Measurements from ENCODE around the gene XRCC2.
"Not testable (repeated sequence)": the region's sequence is repeated elsewhere in the genome, so short reads cannot be mapped to it uniquely, and the experiment has no call there.

XRCC2 gene

DNA sequence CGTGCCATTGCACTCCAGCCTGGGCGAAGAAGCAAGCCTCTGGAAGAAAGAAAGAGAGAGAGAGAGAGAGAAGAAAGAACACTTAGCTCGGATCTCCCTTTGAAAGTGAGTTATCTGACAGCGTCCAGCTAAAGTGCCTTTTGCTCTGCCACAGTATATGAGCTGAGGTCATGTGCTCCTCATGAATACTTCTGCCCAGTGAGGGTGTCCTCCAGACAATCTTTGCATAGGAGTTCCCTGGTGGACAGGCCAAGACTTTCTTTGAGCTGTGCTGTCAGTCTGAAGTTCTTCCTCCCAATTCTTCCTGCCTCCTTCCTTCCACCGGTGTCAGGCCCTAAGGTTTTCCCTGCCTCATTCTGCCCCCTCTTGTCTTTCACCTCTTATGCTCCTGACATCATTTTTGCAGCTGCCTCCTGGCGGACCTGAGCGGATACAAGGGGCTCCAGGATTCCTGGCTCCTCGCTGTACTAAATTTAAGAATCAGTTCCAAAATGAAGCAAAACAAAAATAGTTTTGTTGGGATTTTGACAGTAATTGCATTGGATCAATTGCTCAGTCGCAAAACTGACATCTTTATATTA is 31.9 kb downstream of the XRCC2 start:
- FAIRE-seq (no peak), DNase-seq (ENCODE audit: insufficient read length, low spot score) (no peak)
- no peak for TF ChIP-seq POLR2A (IDR thresholded peaks at IDR 0.05; ENCODE audit: low read depth, low read length)

DNA sequence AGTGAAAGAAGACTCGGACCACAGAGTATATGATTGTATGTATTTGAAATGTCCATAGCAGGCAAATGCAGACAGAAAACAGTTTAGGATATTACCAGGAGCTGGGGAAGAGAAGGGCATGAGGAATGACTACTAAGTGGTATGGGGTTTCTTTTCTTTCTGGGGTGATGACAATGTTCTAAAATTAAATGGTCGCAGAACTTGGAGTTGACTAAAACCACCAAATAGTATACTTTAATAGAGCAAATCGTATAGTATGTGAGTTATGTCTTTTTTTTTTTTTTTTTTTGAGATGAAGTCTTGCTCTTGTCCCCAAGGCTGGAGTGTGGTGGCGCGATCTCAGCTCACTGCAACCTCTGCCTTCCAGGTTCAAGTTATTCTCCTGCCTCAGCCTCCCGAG is 34.6 kb downstream of the XRCC2 start:
- TF ChIP-seq POLR2A (IDR thresholded peaks at IDR 0.05; ENCODE audit: low read depth, low read length) = no peak
- no peak for DNase-seq (ENCODE audit: insufficient read length, low spot score)
- FAIRE-seq = no peak

DNA sequence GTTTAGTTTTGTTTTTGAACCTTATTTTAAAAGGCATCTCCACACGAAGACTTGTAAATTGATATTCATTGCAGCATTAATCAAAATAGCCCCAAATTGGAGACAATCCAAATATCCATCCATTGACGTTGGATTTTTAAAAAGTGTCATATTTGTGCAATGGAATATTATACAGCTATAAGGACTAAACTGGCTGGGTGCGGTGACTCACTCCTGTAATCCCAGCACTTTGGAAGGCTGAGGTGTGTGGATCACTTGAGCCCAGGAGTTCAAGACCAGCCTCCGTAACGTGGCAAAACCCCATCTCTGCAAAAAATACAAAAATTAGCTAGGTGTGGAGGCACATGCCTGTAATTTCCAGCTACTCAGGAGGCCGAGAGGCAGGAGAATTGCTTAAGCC is 35.1 kb downstream of the XRCC2 start:
- DNase-seq (ENCODE audit: insufficient read length, low spot score) (no peak), FAIRE-seq (no peak)
- no peak for TF ChIP-seq POLR2A (IDR thresholded peaks at IDR 0.05; ENCODE audit: low read depth, low read length)

DNA sequence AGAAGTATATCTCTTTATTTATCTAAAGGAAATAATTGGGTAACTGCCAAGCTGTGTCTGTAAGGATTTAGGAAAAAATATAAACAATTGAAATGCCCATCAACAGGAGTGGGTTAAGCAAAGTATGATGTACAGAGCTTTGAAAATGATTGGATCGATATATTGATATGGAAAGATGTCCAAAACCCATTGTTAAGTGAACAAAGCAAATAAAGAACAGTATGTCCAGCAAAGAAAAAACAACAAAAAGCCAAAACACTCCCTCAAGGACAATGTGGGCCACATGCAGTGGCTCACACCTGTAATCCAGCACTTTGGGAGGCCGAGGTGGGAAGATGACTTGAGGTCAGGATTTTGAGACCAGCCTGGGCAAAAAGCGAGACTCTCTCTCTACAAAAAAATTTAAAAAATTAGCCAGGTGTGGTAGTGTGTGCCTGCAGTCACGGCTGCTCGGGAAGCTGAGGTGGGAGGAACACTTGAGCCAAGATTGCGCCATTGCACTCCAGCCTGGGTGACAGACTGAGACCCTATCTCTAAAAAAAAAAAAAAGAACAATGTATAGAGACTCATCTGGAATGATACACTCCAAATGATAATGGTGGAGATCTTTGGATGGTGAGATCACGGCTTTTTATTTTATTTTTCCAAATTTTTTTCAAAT is 37.9 kb downstream of the XRCC2 start:
- no peak for FAIRE-seq
- no peak for TF ChIP-seq POLR2A (IDR thresholded peaks at IDR 0.05; ENCODE audit: low read depth, low read length)
- DNase-seq (ENCODE audit: insufficient read length, low spot score) = no peak

DNA sequence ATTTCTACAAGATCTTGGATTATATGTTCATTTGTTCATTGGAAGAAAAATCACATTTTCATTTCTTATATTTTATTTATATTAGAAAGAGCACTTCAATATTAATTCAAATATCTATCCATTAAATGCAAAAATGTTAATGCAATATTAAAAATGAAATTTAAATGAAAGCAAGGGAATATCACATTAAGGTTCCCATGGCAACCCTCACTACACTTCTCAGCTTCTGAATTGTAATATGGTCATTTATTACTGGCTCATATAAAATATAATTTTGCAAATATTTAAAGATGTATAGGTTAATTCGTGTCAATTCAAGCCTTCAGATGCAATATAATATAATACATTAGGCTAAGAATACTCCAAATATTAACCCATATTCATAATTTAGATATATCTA is 38.8 kb downstream of the XRCC2 start:
- no peak for TF ChIP-seq POLR2A (IDR thresholded peaks at IDR 0.05; ENCODE audit: low read depth, low read length)
- DNase-seq (ENCODE audit: insufficient read length, low spot score) = no peak
- FAIRE-seq = no peak

DNA sequence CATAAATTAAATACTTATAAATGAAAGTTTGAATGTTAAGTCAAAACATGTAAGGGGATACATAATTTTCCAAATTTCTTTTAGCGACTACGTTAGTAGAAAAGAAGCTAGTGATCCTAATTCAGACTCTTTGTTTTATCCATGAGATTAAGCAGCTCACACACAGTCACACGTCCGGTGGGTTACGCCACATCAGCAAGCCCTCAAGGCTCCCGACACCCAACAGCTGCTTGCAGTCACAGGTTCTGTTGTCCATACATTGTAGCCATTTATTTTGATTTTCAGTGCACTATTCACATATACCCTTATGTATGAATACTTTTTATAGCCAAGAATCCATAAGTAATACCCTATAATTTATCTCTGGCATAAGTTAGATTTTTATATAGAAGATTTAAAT is 39.5 kb downstream of the XRCC2 start:
- FAIRE-seq (no peak), DNase-seq (ENCODE audit: insufficient read length, low spot score) (no peak)
- no peak for TF ChIP-seq POLR2A (IDR thresholded peaks at IDR 0.05; ENCODE audit: low read depth, low read length)

DNA sequence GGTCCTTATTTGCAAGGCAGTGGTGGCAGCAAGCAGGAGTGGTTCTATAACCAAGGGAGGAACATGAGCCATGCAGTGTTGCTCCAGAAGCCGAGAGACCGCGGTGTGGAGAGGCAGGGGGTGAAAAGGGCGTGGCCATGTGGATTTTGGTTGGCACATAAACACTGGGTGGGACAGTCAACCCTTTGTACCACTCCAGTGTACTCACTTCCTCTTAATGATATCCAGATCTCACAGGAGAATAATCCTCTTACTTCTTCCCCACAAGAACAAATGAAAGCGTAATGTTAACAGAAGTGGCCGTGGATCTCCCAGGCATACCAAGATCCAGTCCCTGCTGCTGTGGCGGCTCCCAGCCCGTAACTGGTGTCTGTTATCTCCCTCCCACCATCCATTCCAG is 42.4 kb downstream of the XRCC2 start:
- FAIRE-seq = no peak
- TF ChIP-seq POLR2A (IDR thresholded peaks at IDR 0.05; ENCODE audit: low read depth, low read length) = no peak

DNA sequence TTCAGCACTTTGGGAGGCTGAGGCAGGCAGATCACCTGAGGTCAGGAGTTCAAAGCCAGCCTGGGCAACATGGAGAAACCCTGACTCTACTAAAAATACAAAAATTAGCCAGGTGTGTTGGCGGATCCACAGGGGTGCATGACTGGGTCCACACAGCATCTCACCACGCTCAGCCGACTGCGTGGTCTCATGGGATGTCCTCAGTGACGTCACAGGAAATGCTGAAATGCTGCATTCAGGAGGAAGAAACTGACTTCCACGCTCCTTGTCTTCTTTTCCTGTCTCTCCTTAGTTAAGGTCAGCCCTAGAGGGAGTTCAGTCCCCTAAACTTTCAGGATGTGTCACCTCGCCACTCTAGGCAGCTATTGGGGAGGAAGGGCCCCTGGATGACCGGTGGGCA is 42.9 kb downstream of the XRCC2 start:
- no peak for TF ChIP-seq POLR2A (IDR thresholded peaks at IDR 0.05; ENCODE audit: low read depth, low read length)
- DNase-seq (ENCODE audit: insufficient read length, low spot score) (no peak), FAIRE-seq (no peak)

More for the DNA sequence above, 42.4 kb downstream of the XRCC2 start:
- DNase-seq (ENCODE audit: insufficient read length, low spot score) = no peak

DNA sequence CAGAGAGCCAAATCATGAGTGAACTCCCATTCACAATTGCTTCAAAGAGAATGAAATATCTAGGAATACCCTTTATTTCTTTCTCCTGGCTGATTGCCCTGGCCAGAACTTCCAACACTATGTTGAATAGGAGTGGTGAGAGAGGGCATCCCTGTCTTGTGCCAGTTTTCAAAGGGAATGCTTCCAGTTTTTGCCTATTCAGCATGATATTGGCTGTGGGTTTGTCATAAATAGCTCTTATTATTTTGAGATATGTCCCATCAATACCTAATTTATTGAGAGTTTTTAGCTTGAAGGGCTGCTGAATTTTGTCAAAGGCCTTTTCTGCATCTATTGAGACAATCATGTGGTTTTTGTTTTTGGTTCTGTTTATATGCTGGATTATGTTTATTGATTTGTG is 47.2 kb downstream of the XRCC2 start:
- not testable (repeated sequence) for DNase-seq (ENCODE audit: insufficient read length, low spot score); FAIRE-seq

DNA sequence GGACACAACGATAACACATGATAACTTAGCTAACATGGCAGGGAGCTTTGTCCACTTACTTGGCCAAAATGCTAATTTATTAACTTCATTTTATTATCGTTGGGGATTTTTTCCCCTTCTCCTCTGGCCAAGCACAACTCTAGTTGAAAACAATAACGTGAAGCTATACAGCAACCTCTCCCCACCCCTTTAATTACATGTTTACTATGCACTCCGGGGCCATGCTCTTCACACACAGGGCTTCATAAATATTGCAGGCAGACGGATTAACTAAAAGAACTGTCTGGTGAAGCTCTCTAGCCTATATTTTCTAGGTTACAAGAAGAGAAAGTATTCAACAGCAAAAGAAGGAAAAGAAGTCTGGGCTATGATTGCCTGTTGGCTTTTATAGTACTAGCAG is 51.7 kb downstream of the XRCC2 start:
- DNase-seq (ENCODE audit: insufficient read length, low spot score) (no peak), FAIRE-seq (no peak)
- TF ChIP-seq POLR2A (IDR thresholded peaks at IDR 0.05; ENCODE audit: low read depth, low read length) = no peak

DNA sequence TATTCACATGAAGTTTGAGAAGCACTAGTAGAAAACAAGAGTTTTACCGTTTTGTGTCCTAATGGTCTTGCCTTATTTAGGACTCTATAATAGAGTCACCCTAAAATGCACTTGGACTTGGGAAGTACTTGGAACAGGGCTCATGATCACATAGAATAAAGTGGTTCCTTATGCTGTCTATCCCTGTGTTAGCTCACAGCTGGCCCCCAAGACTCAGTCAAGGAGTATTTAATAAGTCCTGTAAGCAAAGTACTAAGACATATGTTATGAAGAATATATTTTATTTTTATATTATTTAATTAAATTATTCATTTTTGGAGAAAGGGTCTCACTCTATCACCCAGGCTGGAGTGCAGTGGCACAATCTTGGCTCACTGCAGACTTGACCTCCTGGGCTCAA is 54.5 kb downstream of the XRCC2 start:
- TF ChIP-seq POLR2A (IDR thresholded peaks at IDR 0.05; ENCODE audit: low read depth, low read length) = no peak
- FAIRE-seq (no peak), DNase-seq (ENCODE audit: insufficient read length, low spot score) (no peak)

DNA sequence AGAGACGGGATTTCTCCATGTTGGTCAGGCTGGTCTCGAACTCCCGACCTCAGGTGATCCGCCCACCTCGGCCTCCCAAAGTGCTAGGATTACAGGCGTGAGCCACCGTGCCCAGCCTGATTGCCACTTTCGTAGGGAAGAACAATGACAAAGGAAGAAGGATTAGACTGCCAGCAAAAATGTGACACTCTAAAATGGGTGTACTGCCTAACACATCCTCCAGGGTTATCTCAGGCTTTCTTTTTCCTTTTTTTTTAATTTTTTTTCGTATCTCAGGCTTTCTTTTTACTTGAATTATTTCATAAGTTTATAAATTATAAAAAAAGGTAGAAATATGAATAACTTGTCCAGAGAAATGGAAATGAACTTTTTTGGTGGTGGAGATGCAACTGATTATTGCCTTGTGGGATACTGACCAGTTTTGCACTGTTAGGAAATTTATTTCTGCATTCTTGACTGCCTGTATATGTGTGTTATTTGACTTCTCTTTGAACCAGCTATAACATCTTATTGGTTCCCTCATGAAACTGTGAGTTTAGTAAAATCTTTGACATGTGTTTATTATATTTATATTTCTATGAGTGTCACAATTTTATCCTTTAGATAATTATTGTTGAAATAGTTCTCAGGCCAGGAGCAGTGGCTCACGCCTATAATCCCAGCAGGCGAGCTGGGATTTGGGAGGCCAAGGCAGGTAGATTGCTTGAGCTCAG is 56.8 kb downstream of the XRCC2 start:
- FAIRE-seq (no peak), DNase-seq (ENCODE audit: insufficient read length, low spot score) (no peak)
- TF ChIP-seq POLR2A (IDR thresholded peaks at IDR 0.05; ENCODE audit: low read depth, low read length) = no peak

DNA sequence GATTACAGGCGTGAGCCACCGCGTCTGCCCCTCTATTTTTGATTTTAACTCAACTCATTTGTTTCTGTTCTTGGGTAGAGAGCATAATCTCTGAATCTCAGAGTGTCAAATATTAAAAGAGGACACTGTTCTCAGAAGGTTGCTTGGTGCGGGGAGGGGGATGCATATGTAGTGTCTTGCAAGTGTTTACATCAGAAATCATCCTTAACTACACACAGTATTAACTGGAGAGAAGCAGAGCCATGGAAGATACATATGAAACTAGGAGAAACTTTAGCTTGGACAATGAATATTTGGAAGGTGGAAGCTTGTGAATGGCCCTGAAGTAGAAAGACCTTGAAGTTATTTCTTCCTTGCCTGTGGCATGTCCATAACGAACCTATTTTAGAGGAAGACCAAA is 57.5 kb downstream of the XRCC2 start:
- TF ChIP-seq POLR2A (IDR thresholded peaks at IDR 0.05; ENCODE audit: low read depth, low read length) = no peak
- no peak for DNase-seq (ENCODE audit: insufficient read length, low spot score)
- FAIRE-seq = no peak

DNA sequence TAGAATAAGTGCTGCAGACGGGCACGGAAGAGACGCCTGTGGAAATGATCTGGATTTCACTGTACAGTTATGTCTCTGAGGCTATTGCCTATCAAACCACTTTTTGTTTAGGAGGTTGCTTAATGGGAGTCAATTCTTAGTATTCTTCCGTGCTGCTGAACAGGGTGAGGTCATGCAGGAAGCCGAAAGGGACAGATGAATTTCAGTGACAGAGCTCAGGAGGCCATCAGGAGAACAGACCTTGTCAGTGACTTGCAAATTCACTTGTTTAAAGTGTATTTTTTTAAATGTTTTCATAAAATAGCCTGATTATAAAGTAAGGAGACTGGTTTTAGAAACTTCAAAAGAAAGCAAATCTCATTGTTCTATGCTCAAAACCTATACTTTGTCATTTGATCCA is 58.9 kb downstream of the XRCC2 start:
- FAIRE-seq (no peak), DNase-seq (ENCODE audit: insufficient read length, low spot score) (no peak)
- TF ChIP-seq POLR2A (IDR thresholded peaks at IDR 0.05; ENCODE audit: low read depth, low read length) = no peak
